GM19099 (cell line): ENCODE measurements around the gene BAK1.

Source experiments
- POLR2A ChIP-seq: IDR thresholded peaks from 3 replicates; pipeline ENCODE4 v1.6.1; 2011; ENCODE audit warnings: low read depth; ENCODE audit not compliant: insufficient read length; ENCODE audit errors: extremely low read depth

Gene BAK1

DNA sequence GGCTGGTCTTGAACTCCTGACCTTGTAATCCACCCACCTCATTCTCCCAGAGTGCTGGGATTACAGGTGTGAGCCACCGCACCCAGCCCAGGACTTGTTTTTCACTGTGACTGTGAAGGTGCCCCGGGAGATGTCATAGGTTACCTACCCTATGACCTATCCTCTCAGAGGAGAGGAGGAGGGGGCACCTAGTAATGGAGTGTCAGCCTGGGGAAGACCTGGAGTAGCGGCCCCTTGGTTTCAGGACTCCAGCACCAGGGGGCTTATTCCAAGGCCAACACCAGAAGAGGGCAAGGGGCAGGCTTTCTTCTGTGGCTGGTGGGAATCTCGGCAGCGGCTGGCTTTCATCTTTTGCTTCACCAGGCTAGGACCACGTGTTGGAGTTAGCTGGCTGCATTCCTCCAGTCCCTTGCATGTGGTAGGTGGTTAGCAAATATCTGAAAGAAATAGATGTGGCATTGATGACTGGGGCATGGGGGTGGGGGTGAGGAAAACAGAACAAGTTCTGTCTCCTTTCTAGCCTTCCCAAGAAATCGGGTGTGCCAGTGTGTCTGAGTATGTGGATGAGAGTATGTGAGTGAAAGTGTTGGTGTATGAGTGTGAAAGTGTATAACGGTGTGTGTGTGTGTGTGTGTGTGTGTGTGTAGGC is 33.2 kb upstream of the BAK1 start:
- TF ChIP-seq POLR2A, result no peak

DNA sequence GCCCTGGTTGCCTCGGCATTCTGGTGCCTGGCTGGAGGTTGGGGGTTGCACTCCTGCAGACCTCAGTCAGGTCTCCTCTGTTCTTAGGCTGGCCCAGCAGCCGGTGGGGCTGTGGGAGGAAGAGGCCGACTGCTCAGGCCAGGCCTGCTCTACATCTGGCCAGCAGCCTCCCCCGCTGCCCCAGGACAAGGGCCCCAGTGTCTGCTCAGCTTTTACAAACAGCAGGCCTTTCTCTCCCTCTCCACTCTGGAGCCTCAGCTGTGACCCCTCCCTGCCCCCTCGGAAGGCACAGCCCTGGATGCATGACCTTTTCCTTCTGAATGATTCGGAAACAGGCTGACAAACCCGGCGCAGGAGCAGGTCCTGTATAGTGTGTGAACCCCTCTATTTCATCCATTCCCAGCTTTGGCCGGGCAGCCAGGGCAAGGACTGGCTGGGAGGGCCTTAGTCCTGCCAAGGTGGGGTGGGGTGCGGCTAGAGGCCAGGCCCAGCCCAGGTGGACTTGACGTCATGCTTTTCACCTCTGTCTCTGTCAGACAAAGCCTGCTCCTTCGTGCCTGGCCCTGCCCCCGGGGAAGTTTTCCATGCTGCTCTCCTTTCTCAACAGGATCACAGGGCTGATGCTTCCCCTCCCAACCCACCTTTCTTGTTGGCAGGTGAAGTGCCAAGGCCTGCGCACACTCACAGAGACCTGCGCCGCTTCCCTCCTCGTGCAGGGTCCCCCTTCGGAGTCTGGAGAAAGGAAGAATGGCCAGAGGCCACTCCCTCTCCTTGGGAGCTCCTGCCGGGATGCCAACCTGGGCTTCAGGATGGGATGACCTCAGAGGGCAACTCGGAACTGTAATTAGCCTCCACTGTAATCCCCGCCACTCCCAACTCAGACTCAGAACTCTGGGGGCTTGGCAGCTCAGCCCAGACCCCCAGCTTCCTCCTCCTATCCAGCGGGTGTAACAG is 31.0 kb upstream of the BAK1 start:
- TF ChIP-seq POLR2A, result no peak

- no peak for TF ChIP-seq POLR2A
Measured at GRCh38 chr6:33610067-33610466, 30.0 kb upstream of the BAK1 start.

GRCh38 chr6:33609528-33609927 is 29.5 kb upstream of the BAK1 start:
- TF ChIP-seq POLR2A, result no peak

DNA sequence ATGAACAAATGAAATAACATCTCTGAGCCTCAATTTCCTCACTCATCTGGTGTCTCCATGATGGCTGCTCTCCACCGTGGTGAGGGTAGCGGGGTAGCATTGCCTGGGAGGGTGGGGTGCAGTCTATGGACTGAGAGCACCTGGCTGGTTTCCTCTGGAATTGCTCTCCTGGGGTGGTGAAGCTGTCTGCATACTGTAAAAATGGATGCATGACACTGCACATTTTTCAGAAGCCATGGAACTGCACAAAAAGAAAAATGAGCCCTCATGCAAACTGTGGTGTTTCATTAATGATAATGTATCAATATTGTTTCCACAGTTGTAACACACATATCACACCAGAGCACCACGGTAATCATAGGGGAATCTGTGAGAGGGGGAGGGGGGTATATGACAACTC is 28.9 kb upstream of the BAK1 start:
- no peak for TF ChIP-seq POLR2A

GRCh38 chr6:33607784-33608161 is 27.7 kb upstream of the BAK1 start:
- TF ChIP-seq POLR2A, result no peak

DNA sequence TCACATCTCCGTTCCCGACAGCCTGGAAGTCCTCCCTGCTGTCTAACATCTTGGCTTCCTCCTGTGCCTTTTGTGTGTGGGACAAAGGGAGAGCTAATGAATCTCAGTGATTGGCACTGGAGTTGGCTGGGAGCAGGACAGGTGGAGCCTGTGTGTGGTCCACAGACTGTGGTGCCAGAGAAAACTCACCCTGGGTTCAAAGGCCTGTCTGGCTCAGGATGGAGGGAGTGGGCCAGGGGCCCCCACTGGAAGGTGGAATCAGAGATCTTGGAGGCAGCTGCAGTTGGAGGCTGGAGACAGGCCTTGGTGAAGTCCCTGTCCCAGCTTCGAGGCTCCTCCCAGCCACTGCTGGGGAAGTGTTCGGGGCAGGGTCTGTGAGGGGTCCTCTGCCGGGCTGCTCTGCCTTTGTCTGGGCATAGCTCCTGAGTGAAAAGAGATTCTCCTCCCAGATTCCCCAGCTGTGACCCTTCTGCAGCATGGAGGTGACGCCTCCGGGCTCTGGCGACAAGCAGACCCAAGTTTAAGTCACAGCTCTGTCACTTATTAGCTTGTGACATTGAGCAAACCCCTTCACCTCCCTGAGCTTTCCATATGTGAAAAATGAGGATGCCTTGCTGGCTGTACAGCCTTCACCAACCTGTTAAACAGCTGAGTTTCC is 27.2 kb upstream of the BAK1 start:
- TF ChIP-seq POLR2A, result no peak

- TF ChIP-seq POLR2A, result no peak
Measured at GRCh38 chr6:33606642-33607041, 26.6 kb upstream of the BAK1 start.

DNA sequence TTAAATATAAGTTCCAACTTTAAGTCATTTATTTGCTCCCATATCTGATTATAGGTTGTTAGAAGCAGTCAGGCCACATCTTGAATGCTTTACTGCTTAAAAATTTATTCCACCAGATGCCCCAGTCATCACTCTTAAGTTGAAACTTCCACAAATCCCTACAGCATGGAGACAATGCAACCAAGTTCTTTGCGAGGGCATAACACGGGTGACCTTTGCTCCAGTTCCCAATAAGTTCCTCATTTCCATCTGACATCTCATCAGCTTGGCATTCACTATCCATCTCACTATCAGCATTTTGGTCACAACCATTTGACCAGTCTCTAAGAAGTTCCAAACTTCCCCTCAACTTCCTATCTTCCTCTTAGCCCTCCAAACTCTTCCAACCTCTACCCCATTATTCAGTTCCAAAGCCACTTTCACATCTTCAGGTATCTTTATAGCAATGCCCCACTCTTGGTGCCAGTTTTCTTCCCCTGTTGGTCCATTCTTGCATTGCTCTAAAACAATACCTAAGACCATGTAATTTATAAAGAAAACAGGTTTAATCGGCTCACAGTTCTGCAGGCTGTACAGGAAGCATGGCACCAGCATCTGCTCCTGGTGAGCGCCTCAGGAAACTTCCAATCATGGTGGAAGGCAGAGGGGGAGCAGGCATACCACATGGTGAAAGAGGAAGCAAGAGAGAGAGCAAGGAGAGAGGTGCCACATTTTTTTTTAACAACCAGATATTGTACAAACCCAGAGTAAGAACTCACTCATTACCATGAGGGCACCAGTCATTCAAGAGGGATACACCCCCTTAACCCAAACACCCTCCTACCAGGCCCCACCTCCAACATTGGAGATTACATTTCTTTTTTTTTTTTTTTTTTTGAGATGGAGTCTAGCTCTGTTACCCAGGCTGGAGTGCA is 25.1 kb upstream of the BAK1 start:
- no peak for TF ChIP-seq POLR2A

DNA sequence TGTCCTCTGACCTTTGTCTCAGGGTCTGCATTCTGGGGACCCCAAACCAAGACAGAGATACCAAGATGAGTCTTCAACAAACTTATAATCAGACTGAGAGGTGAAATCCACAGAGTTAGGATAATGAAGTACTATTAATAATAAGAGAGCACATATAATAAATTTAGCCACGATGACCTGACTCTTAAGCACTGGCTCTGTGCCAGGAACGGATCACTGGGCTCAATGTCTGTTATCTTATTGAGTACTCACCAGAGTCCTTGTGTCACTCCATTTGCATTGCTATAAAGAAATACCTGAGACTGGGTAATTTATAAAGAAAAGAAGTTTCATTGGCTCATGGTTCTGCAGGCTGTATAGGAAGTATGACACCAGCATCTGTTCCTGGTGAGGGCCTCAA is 22.1 kb upstream of the BAK1 start:
- TF ChIP-seq POLR2A, result no peak

DNA sequence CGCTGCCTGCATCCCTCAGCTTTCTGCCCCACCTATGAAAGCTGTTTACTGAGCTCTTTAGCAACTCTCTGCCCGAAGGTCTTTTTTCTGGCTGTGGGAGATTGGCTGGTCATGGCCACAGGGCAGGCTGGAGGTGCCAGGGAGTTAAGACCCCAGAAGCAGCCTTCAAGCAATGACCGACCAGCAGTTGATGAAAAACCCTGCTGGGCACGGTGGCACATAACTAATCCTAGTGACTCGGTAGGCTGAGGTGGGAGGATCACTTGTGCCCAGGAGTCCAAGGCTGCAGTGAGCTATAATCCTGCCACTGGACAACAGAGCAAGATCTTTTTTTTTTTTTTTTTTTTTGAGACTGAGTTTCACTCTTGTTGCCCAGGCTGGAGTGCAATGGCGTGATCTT is 20.7 kb upstream of the BAK1 start:
- no peak for TF ChIP-seq POLR2A

- TF ChIP-seq POLR2A, result no peak
Measured at GRCh38 chr6:33599413-33599938, 19.4 kb upstream of the BAK1 start.

DNA sequence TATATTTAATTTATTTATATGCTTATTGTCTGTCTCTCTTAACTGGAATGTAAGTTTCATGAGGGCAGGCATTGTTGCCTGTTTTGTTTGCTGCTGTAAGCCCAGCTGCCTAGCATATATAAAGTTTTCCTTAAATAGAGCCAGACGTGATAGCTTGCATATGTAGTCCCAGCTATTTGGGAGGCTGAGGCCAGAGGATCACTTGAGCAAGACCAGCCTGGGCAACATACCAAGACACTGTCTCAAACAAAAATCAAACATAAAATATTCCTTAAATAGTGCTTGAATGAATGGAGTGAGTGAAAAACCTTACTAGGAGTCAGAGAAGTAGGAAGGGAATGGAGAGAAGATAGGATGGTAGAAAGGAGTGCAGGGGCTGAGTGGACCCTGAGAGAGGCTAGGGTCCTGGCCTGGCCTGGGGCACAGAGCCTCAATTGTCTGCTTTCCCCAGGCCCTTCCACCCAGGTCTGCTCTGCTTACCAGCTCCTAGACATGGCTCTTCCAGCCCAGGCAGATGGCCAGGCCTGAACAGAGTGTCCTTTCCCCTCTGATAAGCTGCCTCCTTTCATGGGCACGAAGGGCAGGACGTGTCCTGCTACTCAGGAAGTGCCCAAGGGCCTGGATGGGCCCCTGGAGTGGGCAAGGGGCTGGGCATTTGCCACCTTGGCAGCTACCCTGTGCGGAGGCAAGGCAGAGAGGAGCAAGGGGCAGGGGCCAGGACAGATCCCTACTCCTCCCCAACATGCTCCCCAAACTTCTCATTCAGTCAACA is 17.7 kb upstream of the BAK1 start:
- no peak for TF ChIP-seq POLR2A
